ENCODE data around the gene MTFP1.

- TF ChIP-seq FOXK2 (IDR thresholded peaks at IDR 0.05), result no peak
- TF ChIP-seq, protein P1, sequence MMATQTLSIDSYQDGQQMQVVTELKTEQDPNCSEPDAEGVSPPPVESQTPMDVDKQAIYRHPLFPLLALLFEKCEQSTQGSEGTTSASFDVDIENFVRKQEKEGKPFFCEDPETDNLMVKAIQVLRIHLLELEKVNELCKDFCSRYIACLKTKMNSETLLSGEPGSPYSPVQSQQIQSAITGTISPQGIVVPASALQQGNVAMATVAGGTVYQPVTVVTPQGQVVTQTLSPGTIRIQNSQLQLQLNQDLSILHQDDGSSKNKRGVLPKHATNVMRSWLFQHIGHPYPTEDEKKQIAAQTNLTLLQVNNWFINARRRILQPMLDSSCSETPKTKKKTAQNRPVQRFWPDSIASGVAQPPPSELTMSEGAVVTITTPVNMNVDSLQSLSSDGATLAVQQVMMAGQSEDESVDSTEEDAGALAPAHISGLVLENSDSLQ (IDR thresholded peaks at IDR 0.05), result no peak
- no peak for TF ChIP-seq SP1 (IDR thresholded peaks at IDR 0.05)
- no peak for TF ChIP-seq BHLHE40 (IDR thresholded peaks at IDR 0.05; ENCODE audit: borderline replicate concordance)
- no peak for TF ChIP-seq TARDBP (IDR thresholded peaks at IDR 0.05)
- no peak for TF ChIP-seq HDGF (IDR thresholded peaks at IDR 0.05; ENCODE audit: borderline replicate concordance)
- TF ChIP-seq FOXM1 (IDR thresholded peaks at IDR 0.05; ENCODE audit: borderline replicate concordance), result no peak
- TF ChIP-seq SUZ12 (IDR thresholded peaks at IDR 0.05), result no peak
Measured at GRCh38 chr22:30422481-30423300, 2.9 kb upstream of the MTFP1 start.

Measured in HEK293T (cell line).